OCI-LY7 (cell line): ENCODE measurements around the gene JAK1. TPM values are rescaled to one million over a fixed set of nuclear protein-coding genes. Genes with fewer than 3 reads are reported as not detected.

Source experiments
- BruUV-seq: library from RNA; stranded (reverse); fragments of 400-500 nt; replicated peaks from 2 replicates; lab custom pipeline; 2021; lab: Mats Ljungman, UMichigan
- CTCF ChIA-PET: fragments of 300-600 bp; sonication (Branson Sonifier 250); formaldehyde crosslinking; loops from one replicate; lab custom pipeline; 2022; ENCODE audit warnings: antibody characterized with exemption; ENCODE audit not compliant: unreplicated experiment; lab: Charles Lee
- POLR2A ChIA-PET: fragments of 300-600 bp; sonication (Branson Sonifier 250); formaldehyde crosslinking; loops from one replicate; lab custom pipeline; 2022; ENCODE audit warnings: antibody characterized with exemption; lab: Charles Lee
- DNase-seq: peaks from one replicate; pipeline ENCODE4 v3.0.0-alpha.2; 2015; ENCODE audit warnings: low spot score
- H2AFZ ChIP-seq: fragments of 200-600 bp; sonication (generic), shearing (Covaris generic); 2 replicates; pipeline ENCODE4 v1.6.1; 2014; ENCODE audit warnings: mild to moderate bottlenecking, antibody characterized with exemption, low read length, moderate library complexity
- H3K27ac ChIP-seq: fragments of 200-600 bp; sonication (generic); 2 replicates; pipeline ENCODE4 v1.5.1; 2014; ENCODE audit warnings: mixed run types, low read depth, mild to moderate bottlenecking, moderate library complexity, low read length, inconsistent platforms; ENCODE audit not compliant: poor library complexity, severe bottlenecking
- H3K36me3 ChIP-seq: fragments of 200-600 bp; sonication (generic); 2 replicates; pipeline ENCODE4 v1.6.1; 2014; ENCODE audit warnings: mild to moderate bottlenecking, antibody characterized with exemption, low read length, moderate library complexity, mixed read lengths; ENCODE audit not compliant: insufficient read depth
- H3K4me1 ChIP-seq: fragments of 200-600 bp; sonication (generic); 2 replicates; pipeline ENCODE4 v1.5.1; 2014; ENCODE audit warnings: mild to moderate bottlenecking, low read length; ENCODE audit not compliant: insufficient read depth, poor library complexity, severe bottlenecking
- H3K4me2 ChIP-seq: fragments of 200-600 bp; sonication (generic); 2 replicates; pipeline ENCODE4 v1.6.1; 2014; ENCODE audit warnings: mild to moderate bottlenecking, low read length
- H3K4me3 ChIP-seq: fragments of 200-600 bp; sonication (generic); 2 replicates; pipeline ENCODE4 v1.5.1; 2014; ENCODE audit warnings: mild to moderate bottlenecking, low read depth, low read length; ENCODE audit not compliant: poor library complexity, severe bottlenecking
- H3K79me2 ChIP-seq: fragments of 200-600 bp; sonication (generic); 2 replicates; pipeline ENCODE4 v1.6.1; 2016; ENCODE audit warnings: low read depth, mild to moderate bottlenecking, low read length, moderate library complexity, mixed read lengths; ENCODE audit not compliant: insufficient read depth
- H3K9me2 ChIP-seq: fragments of 200-600 bp; sonication (generic); 2 replicates; pipeline ENCODE4 v1.6.1; 2016; ENCODE audit warnings: mild to moderate bottlenecking, low read length, mixed read lengths; ENCODE audit not compliant: insufficient read depth
- H3K9me3 ChIP-seq: fragments of 200-600 bp; sonication (generic); 2 replicates; pipeline ENCODE4 v1.6.1; 2014; ENCODE audit warnings: mild to moderate bottlenecking, mixed run types, low read length, mixed read lengths
- H4K20me1 ChIP-seq: fragments of 200-600 bp; sonication (generic); 2 replicates; pipeline ENCODE4 v1.6.1; 2014; ENCODE audit warnings: mild to moderate bottlenecking, antibody characterized with exemption, low read length, moderate library complexity, mixed read lengths; ENCODE audit not compliant: insufficient read depth
- EZH2phosphoT487 ChIP-seq: fragments of 200-600 bp; sonication (generic); IDR thresholded peaks from 2 replicates; pipeline ENCODE4 v1.6.1; 2018; ENCODE audit warnings: low read depth, borderline replicate concordance, mild to moderate bottlenecking, mixed run types, antibody characterized with exemption, low read length, moderate library complexity, mixed read lengths
- intact Hi-C: fragments of 100-400 bp; cut with micrococcal nuclease; formaldehyde crosslinking; loops from one replicate; pipeline ENCODE4 v1.10.0; 2022; ENCODE audit not compliant: unreplicated experiment
- total RNA-seq, 2 experiments: library from RNA; depleted of rRNA in 1 of 2; stranded (reverse); fragments of >200 nt in 1 of 2; shearing (Covaris generic) in 1 of 2; gene quantifications; 2 replicates each; pipeline ENCODE4 v1.2.3, GENCODE V29; 2014 to 2022
- TF ChIP-seq, protein P1 (sequence below): fragments of 200-600 bp; sonication (generic); conservative IDR thresholded peaks from 2 replicates; pipeline ENCODE4 v1.5.1; 2014; ENCODE audit warnings: mild to moderate bottlenecking, antibody characterized with exemption, low read length, moderate library complexity, mixed read lengths

Gene JAK1
- total RNA-seq, 2 experiments from 2014 or later, result 72.6 to 86.8 TPM

DNA sequence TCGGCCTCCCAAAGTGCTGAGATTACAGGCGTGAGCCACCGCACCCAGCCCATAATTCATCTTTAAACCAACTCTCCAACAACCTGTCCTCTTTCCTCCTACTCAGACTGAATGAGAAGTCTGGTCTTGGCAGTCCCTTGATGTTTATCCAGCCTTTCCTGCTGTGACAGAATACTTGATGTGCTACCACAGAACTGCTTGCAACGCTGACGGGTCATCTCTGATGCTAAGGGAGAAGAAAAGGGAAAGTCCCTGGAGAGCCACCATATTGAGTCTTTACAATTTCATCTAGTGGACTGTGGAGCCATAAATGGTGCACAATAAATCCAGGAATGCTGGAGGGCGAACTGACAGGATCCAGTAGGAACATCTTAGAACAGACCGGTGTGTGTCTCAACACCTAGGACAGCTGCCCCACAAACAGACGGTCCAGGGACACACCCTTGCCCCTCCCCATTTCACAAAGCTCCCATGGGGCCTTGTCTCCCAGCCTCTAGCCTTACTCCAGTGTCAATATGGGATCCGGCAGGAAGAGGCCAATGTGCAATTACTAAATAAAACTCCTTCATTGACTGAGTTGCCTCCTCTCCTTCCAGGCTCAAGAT lies 30.7 kb downstream of the JAK1 start:
- Histone ChIP-seq H3K4me3 (no peak overlapping the region), H3K4me1 (peaks cover 23% of the 10 kb centered on the region), H2AFZ (no peak overlapping the region), H3K9me2 (no peaks in the 10 kb centered on the region), H3K9me3 (no peaks in the 10 kb centered on the region), H3K4me2 (no peak overlapping the region), H3K27ac (no peak overlapping the region), H3K36me3 (peaks cover 8% of the 10 kb centered on the region), H3K79me2 (peaks cover 91% of the 10 kb centered on the region), H4K20me1 (peaks cover 45% of the 10 kb centered on the region)
- BruUV-seq, result no TSS peak
- intact Hi-C loops, result no loop called here
- no peak for DNase-seq
- TF ChIP-seq, protein P1, sequence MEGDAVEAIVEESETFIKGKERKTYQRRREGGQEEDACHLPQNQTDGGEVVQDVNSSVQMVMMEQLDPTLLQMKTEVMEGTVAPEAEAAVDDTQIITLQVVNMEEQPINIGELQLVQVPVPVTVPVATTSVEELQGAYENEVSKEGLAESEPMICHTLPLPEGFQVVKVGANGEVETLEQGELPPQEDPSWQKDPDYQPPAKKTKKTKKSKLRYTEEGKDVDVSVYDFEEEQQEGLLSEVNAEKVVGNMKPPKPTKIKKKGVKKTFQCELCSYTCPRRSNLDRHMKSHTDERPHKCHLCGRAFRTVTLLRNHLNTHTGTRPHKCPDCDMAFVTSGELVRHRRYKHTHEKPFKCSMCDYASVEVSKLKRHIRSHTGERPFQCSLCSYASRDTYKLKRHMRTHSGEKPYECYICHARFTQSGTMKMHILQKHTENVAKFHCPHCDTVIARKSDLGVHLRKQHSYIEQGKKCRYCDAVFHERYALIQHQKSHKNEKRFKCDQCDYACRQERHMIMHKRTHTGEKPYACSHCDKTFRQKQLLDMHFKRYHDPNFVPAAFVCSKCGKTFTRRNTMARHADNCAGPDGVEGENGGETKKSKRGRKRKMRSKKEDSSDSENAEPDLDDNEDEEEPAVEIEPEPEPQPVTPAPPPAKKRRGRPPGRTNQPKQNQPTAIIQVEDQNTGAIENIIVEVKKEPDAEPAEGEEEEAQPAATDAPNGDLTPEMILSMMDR, result no peak
- TF ChIP-seq EZH2phosphoT487, result no peak
- CTCF ChIA-PET, result no interaction called here
- POLR2A ChIA-PET, result no interaction called here

- peaks cover 5% of the 10 kb centered on the region; the same call in 1 of the 2 replicates for H3K36me3 ChIP-seq
- no TSS peak for BruUV-seq
- intact Hi-C loops, result no loop called here
Observed at GRCh38 chr1:64934878-64935275, 31.5 kb downstream of the JAK1 start.

More at GRCh38 chr1:64934878-64935275, 31.5 kb downstream of the JAK1 start:
- no peaks in the 10 kb centered on the region for H3K9me2 ChIP-seq
- H3K9me3 ChIP-seq, result no peaks in the 10 kb centered on the region
- H2AFZ ChIP-seq, result no peak overlapping the region
- DNase-seq, result no peak
- CTCF ChIA-PET, result no interaction called here
- peaks cover 21% of the 10 kb centered on the region for H3K4me1 ChIP-seq
- H3K27ac ChIP-seq, result no peak overlapping the region
- H3K4me2 ChIP-seq, result no peak overlapping the region
- H3K4me3 ChIP-seq, result no peak overlapping the region
- TF ChIP-seq EZH2phosphoT487, result no peak
- TF ChIP-seq, protein P1, result no peak
- peaks cover 45% of the 10 kb centered on the region for H4K20me1 ChIP-seq
- POLR2A ChIA-PET, result interaction anchor here (0.9 to 1.0 kb wide), 2 partner anchors 12 to 59 kb away, joined by 3 read pairs; no protein-coding TSS in a partner anchor
- peaks cover 83% of the 10 kb centered on the region for H3K79me2 ChIP-seq
